GM12892 (cell line): Measurements from ENCODE around the gene C11orf24.

Experiments
- DNase-seq: peaks from one replicate; pipeline ENCODE4 v3.0.0; 2011; ENCODE audit not compliant: insufficient read length
- FAIRE-seq: peaks from 2 replicates; lab custom pipeline; 2011; peaks lifted over from hg19 to GRCh38; lab: Jason Lieb, UNC
- POLR2A ChIP-seq: IDR thresholded peaks from 2 replicates; pipeline ENCODE4 v1.6.1; 2011; ENCODE audit warnings: low read depth, low read length, control low read depth
- POLR2AphosphoS5 ChIP-seq: IDR thresholded peaks from 2 replicates; pipeline ENCODE4 v1.6.1; 2011; ENCODE audit warnings: low read depth, low read length, control low read depth
- TAF1 ChIP-seq: IDR thresholded peaks from 2 replicates; pipeline ENCODE4 v1.6.1; 2011; ENCODE audit warnings: low read depth, mild to moderate bottlenecking, control low read depth, low read length, borderline replicate concordance

Gene C11orf24

GRCh38 chr11:68264741-68265540 lies 6.8 kb downstream of the C11orf24 start:
- TF ChIP-seq POLR2AphosphoS5 (no peak), POLR2A (no peak), TAF1 (no peak)
- FAIRE-seq (no peak), DNase-seq (no peak)

GRCh38 chr11:68264244-68264643 lies 7.5 kb downstream of the C11orf24 start:
- TF ChIP-seq POLR2A (no peak), TAF1 (no peak), POLR2AphosphoS5 (no peak)
- FAIRE-seq (no peak), DNase-seq (no peak)

- FAIRE-seq = no peak
- TF ChIP-seq POLR2AphosphoS5 (no peak), POLR2A (no peak), TAF1 (no peak)
- no peak for DNase-seq
Measured at GRCh38 chr11:68263444-68264035, 8.2 kb downstream of the C11orf24 start.

GRCh38 chr11:68262544-68262827 lies 9.3 kb downstream of the C11orf24 start:
- no peak for FAIRE-seq
- TF ChIP-seq POLR2AphosphoS5 (no peak), POLR2A (no peak), TAF1 (no peak)
- DNase-seq = no peak

GRCh38 chr11:68261749-68262543 lies 9.8 kb downstream of the C11orf24 start:
- no peak for FAIRE-seq
- no peak for TF ChIP-seq POLR2AphosphoS5
- no peak for TF ChIP-seq TAF1
- TF ChIP-seq POLR2A = no peak

GRCh38 chr11:68261006-68261405 lies 10.8 kb downstream of the C11orf24 start:
- TF ChIP-seq POLR2AphosphoS5 (no peak), POLR2A (no peak), TAF1 (no peak)
- FAIRE-seq (no peak), DNase-seq (no peak)

More at GRCh38 chr11:68261749-68262543, 9.8 kb downstream of the C11orf24 start:
- no peak for DNase-seq

- no peak for DNase-seq
- FAIRE-seq = no peak
- TF ChIP-seq POLR2AphosphoS5 (no peak), TAF1 (no peak)
Measured at GRCh38 chr11:68260484-68260883, 11.3 kb downstream of the C11orf24 start.

GRCh38 chr11:68259122-68259959 lies 12.4 kb downstream of the C11orf24 start:
- TF ChIP-seq POLR2A (no peak), TAF1 (no peak), POLR2AphosphoS5 (no peak)
- no peak for DNase-seq
- no peak for FAIRE-seq

GRCh38 chr11:68258363-68258765 lies 13.4 kb downstream of the C11orf24 start:
- no peak for TF ChIP-seq POLR2AphosphoS5
- TF ChIP-seq TAF1 = no peak
- TF ChIP-seq POLR2A = no peak
- DNase-seq (no peak), FAIRE-seq (no peak)

GRCh38 chr11:68257477-68258362 lies 14.1 kb downstream of the C11orf24 start:
- TF ChIP-seq POLR2AphosphoS5 (no peak), POLR2A (no peak), TAF1 (no peak)
- DNase-seq (peak; percentile 89), FAIRE-seq (peak; percentile 92)
